Neural cell (in vitro differentiated cells): ENCODE data around the gene TINAG. TPM values are rescaled to one million over a fixed set of nuclear protein-coding genes. Genes with fewer than 3 reads are reported as not detected.

ENCODE experiments used
- H2AFZ ChIP-seq: fragments of 200-600, 300-800 bp; sonication (generic), shearing (Covaris generic); 2 replicates; pipeline ENCODE4 v1.6.0; 2014; ENCODE audit warnings: low read depth, mild to moderate bottlenecking, antibody characterized with exemption, low read length, moderate library complexity
- H3F3A ChIP-seq: fragments of 200-600 bp; shearing (Covaris generic); 2 replicates; pipeline ENCODE4 v1.6.1; 2016; ENCODE audit warnings: mild to moderate bottlenecking, moderate library complexity, mixed read lengths, antibody characterized with exemption, low read length; ENCODE audit not compliant: insufficient read depth, poor library complexity, severe bottlenecking
- H3K27ac ChIP-seq: fragments of 200-600, 300-800 bp; sonication (generic), shearing (Covaris generic); 2 replicates; pipeline ENCODE4 v1.5.1; 2014; ENCODE audit warnings: mild to moderate bottlenecking, low read length, moderate library complexity
- H3K27me3 ChIP-seq: fragments of 300-800, 200-600 bp; sonication (generic), shearing (Covaris generic); 2 replicates; pipeline ENCODE4 v1.6.0; 2014; ENCODE audit warnings: mild to moderate bottlenecking, low read depth, low read length, moderate library complexity; ENCODE audit not compliant: insufficient read depth
- H3K36me3 ChIP-seq: fragments of 300-800, 200-600 bp; sonication (generic), shearing (Covaris generic); 2 replicates; pipeline ENCODE4 v1.5.1; 2014; ENCODE audit warnings: mild to moderate bottlenecking, antibody characterized with exemption, low read length, moderate library complexity; ENCODE audit not compliant: insufficient read depth
- H3K4me2 ChIP-seq: fragments of 300-800, 200-600 bp; sonication (generic), shearing (Covaris generic); 2 replicates; pipeline ENCODE4 v1.6.0; 2014; ENCODE audit warnings: mild to moderate bottlenecking, low read length
- H3K4me3 ChIP-seq: fragments of 300-800, 200-600 bp; sonication (generic), shearing (Covaris generic); 2 replicates; pipeline ENCODE4 v1.5.1; 2014; ENCODE audit warnings: mild to moderate bottlenecking, low read length, moderate library complexity
- H3K79me2 ChIP-seq: fragments of 200-600 bp; shearing (Covaris generic); replicated peaks from 2 replicates; pipeline ENCODE4 v1.6.0; 2014; ENCODE audit warnings: mild to moderate bottlenecking, low read length, moderate library complexity; ENCODE audit not compliant: insufficient read depth
- H3K9ac ChIP-seq: fragments of 300-800, 200-600 bp; sonication (generic), shearing (Covaris generic); 2 replicates; pipeline ENCODE4 v1.6.1; 2016; ENCODE audit warnings: mild to moderate bottlenecking, low read length, mixed read lengths
- H3K9me2 ChIP-seq: fragments of 200-600 bp; shearing (Covaris generic); 2 replicates; pipeline ENCODE4 v1.6.1; 2016; ENCODE audit warnings: mild to moderate bottlenecking, low read length, mixed read lengths; ENCODE audit not compliant: insufficient read depth
- H3K9me3 ChIP-seq: fragments of 200-600, 300-800 bp; sonication (generic), shearing (Covaris generic); 2 replicates; pipeline ENCODE4 v1.6.1; 2016; ENCODE audit warnings: mild to moderate bottlenecking, mixed run types, low read length, moderate library complexity, mixed read lengths
- H4K20me1 ChIP-seq: fragments of 200-600 bp; shearing (Covaris generic); 2 replicates; pipeline ENCODE4 v1.6.1; 2016; ENCODE audit warnings: mild to moderate bottlenecking, mixed run types; ENCODE audit not compliant: insufficient read depth
- CTCF ChIP-seq: fragments of 450-650 bp; IDR thresholded peaks from 2 replicates; pipeline ENCODE4 v1.5.1; 2014; ENCODE audit warnings: antibody characterized with exemption, mild to moderate bottlenecking, moderate library complexity; ENCODE audit not compliant: poor library complexity, severe bottlenecking
- EP300 ChIP-seq: fragments of 450-650 bp; conservative IDR thresholded peaks from 2 replicates; pipeline ENCODE4 v1.6.1; 2014; ENCODE audit warnings: antibody characterized with exemption, mild to moderate bottlenecking, moderate library complexity; ENCODE audit not compliant: poor library complexity, severe bottlenecking
- EZH2 ChIP-seq: fragments of 200-600, 300-800 bp; shearing (Covaris generic), sonication (generic); IDR thresholded peaks from 2 replicates; pipeline ENCODE4 v1.6.1; 2014; ENCODE audit warnings: antibody characterized with exemption, low read length, borderline replicate concordance, mild to moderate bottlenecking; ENCODE audit not compliant: insufficient read depth, poor library complexity, severe bottlenecking
- MXI1 ChIP-seq: fragments of 450-650 bp; conservative IDR thresholded peaks from 2 replicates; pipeline ENCODE4 v1.6.1; 2014; ENCODE audit warnings: antibody characterized with exemption, mild to moderate bottlenecking; ENCODE audit not compliant: poor library complexity, severe bottlenecking
- POLR2AphosphoS5 ChIP-seq: IDR thresholded peaks from 2 replicates; pipeline ENCODE4 v1.6.1; 2012
- RAD21 ChIP-seq: fragments of 450-650 bp; conservative IDR thresholded peaks from 2 replicates; pipeline ENCODE4 v1.6.1; 2014; ENCODE audit warnings: antibody characterized with exemption, mild to moderate bottlenecking, moderate library complexity
- SMC3 ChIP-seq: fragments of 450-650 bp; conservative IDR thresholded peaks from 2 replicates; pipeline ENCODE4 v1.6.1; 2014; ENCODE audit warnings: antibody characterized with exemption, mild to moderate bottlenecking, moderate library complexity; ENCODE audit not compliant: poor library complexity
- TAF1 ChIP-seq: IDR thresholded peaks from 2 replicates; pipeline ENCODE4 v1.6.1; 2012; ENCODE audit warnings: low read depth
- polyA plus RNA-seq: library from polyadenylated mRNA; depleted of rRNA; stranded (reverse); fragments of >200 nt; gene quantifications from 2 replicates; pipeline ENCODE4 v1.2.3, GENCODE V29; 2014

Gene TINAG
- polyA plus RNA-seq, 1 donor from 2014 or later: 1.1 TPM

DNA sequence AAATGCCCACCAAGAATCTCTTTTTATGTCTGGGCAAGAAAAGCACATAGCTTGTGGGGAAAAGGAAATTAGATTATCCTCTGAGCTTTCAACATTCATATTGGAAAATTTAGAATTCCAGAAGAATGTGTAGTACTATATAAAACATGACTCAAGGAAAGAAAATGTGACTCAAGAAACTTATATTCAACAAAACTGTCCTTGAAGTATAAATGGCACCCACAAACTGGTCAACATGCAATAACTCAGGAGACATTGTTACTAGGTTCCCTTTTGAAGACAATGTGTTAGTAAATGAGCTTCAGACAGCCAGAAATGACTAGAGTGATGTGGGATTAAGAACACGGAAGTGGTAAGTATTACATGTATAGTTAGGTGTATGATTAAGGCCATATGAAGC is 26.1 kb upstream of the TINAG start:
- Histone ChIP-seq H3K9ac (no peak overlapping the region), H3K4me2 (no peak overlapping the region), H3K9me2 (no peaks in the 10 kb centered on the region), H3K4me3 (no peak overlapping the region), H3K27me3 (no peaks in the 10 kb centered on the region), H2AFZ (no peak overlapping the region), H3K27ac (no peak overlapping the region), H4K20me1 (no peaks in the 10 kb centered on the region), H3F3A (no peaks in the 10 kb centered on the region), H3K36me3 (no peaks in the 10 kb centered on the region), H3K79me2 (no peaks in the 10 kb centered on the region), H3K9me3 (no peaks in the 10 kb centered on the region)
- no peak for TF ChIP-seq POLR2AphosphoS5
- TF ChIP-seq EZH2: no peak
- no peak for TF ChIP-seq EP300
- TF ChIP-seq CTCF: no peak
- TF ChIP-seq RAD21: no peak

DNA sequence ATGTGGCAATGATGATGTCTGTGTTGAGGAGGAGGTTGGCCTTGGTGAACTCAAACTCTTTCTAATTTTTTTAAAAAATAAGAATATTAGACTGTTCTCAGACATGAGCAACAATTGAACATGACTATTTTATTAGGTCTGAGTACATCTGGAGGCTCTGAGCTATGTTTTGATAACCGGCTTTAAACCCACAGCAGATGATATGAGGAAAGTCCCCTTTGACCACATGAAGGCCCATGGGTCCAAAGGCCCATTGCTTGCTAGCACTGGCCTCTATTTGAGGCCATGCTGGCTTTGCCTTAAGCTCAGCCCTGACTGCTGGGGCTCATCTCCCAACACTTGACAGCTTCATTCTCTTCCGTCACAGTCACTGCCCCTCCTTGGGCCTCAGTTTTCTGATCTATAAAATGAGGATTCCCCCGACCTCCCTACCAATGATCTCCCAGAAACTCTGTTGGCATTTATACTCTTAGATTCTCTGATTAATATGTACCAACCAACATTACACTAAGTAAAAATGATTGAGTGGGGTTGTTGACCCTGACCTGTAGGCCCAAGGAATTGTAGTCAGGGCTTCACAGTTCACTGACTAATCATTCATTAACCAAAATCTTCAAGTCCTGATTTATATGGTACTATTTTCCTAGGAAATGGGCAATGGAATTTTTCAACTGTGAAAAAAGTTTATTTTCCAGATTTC is 23.9 kb upstream of the TINAG start:
- Histone ChIP-seq H3K4me3 (no peak overlapping the region), H3K9ac (no peak overlapping the region), H3K27me3 (no peaks in the 10 kb centered on the region), H3K9me3 (no peaks in the 10 kb centered on the region), H3F3A (no peaks in the 10 kb centered on the region), H3K36me3 (no peaks in the 10 kb centered on the region), H3K4me2 (no peak overlapping the region), H4K20me1 (no peaks in the 10 kb centered on the region), H3K27ac (no peak overlapping the region), H3K79me2 (no peaks in the 10 kb centered on the region), H2AFZ (no peak overlapping the region), H3K9me2 (no peaks in the 10 kb centered on the region)
- TF ChIP-seq CTCF (no peak), SMC3 (no peak), TAF1 (no peak)

DNA sequence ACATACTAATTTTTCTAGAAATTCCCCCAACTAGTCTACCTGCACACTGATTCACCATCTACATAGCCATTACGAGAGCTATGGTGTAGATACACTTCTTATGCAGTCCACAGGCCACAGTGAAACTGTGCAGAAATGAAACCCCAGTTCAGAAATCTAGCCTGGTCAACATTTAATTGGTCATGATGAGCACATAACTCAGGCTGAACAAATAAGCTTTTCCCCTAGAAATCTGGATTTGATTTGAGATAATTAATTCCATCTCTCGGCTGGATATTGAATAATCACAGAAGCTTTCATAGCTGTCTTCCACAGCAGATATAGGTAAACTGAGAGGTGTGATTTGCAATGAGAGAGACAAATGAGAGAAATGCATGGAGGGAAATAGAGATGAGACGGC is 22.6 kb upstream of the TINAG start:
- no peaks in the 10 kb centered on the region for H4K20me1 ChIP-seq
- no peak overlapping the region for H3K4me2 ChIP-seq
- no peaks in the 10 kb centered on the region for H3K9me3 ChIP-seq
- H3K9ac ChIP-seq: no peak overlapping the region
- H2AFZ ChIP-seq: no peak overlapping the region
- no peaks in the 10 kb centered on the region for H3K27me3 ChIP-seq
- H3K9me2 ChIP-seq: no peaks in the 10 kb centered on the region
- H3K27ac ChIP-seq: no peak overlapping the region
- no peak overlapping the region for H3K4me3 ChIP-seq
- H3K36me3 ChIP-seq: no peaks in the 10 kb centered on the region
- TF ChIP-seq CTCF (no peak), MXI1 (no peak), RAD21 (no peak)
- no peaks in the 10 kb centered on the region for H3K79me2 ChIP-seq
- no peaks in the 10 kb centered on the region for H3F3A ChIP-seq
